Activated B cell treated with CpG ODN at 0.5 μM for 24 hours (primary cell): ENCODE data around the gene CLCN6. TPM values are rescaled to one million over a fixed set of nuclear protein-coding genes. Genes with fewer than 3 reads are reported as not detected.

Experiments used
- ATAC-seq: fragments of 200-7000 bp; cut with Tn5 transposase; one replicate; pipeline ENCODE4 v1.10.0; 2021; ENCODE audit warnings: low read depth, mild to moderate bottlenecking, moderate library complexity
- CTCF ChIA-PET: fragments of 350-600 bp; sonication (Branson Sonifier 250); formaldehyde crosslinking; loops from one replicate; lab custom pipeline; 2021; ENCODE audit warnings: antibody characterized with exemption; lab: Charles Lee
- POLR2A ChIA-PET: fragments of 350-600 bp; sonication (Branson Sonifier 250); formaldehyde crosslinking; loops from one replicate; lab custom pipeline; 2021; ENCODE audit warnings: antibody characterized with exemption; lab: Charles Lee
- DNase-seq: peaks from one replicate; pipeline ENCODE4 v3.0.0; 2022
- H3K27ac Mint-ChIP-seq: one replicate; pipeline ENCODE4 v1.8.0; 2020; ENCODE audit warnings: mixed read lengths
- H3K27me3 Mint-ChIP-seq: one replicate; pipeline ENCODE4 v1.8.0; 2021; ENCODE audit warnings: mixed read lengths
- H3K36me3 Mint-ChIP-seq: one replicate; pipeline ENCODE4 v1.8.0; 2021; ENCODE audit warnings: low read depth, mixed read lengths
- H3K4me1 Mint-ChIP-seq: one replicate; pipeline ENCODE4 v1.8.0; 2021; ENCODE audit warnings: mixed read lengths
- H3K4me3 Mint-ChIP-seq: one replicate; pipeline ENCODE4 v1.8.0; 2020; ENCODE audit warnings: mild to moderate bottlenecking, mixed read lengths
- H3K9me3 Mint-ChIP-seq: one replicate; pipeline ENCODE4 v1.8.0; 2020; ENCODE audit warnings: mixed read lengths
- intact Hi-C: fragments of 100-400 bp; cut with micrococcal nuclease; formaldehyde crosslinking; loops from one replicate; pipeline ENCODE4 v1.15.1; 2024
- total RNA-seq: library from RNA; stranded (reverse); gene quantifications from 2 replicates; pipeline ENCODE4 v1.2.3, GENCODE V29; 2022
- TF ChIP-seq, protein P1 (sequence below): fragments of 200-600 bp; IDR thresholded peaks from one replicate; pipeline ENCODE4 v1.8.0; 2022; ENCODE audit warnings: antibody characterized with exemption, mild to moderate bottlenecking

Gene CLCN6
- total RNA-seq, 1 donor from 2014 or later: 79.6 TPM

GRCh38 chr1:11886986-11887665 is 81.1 kb downstream of the CLCN6 start:
- Mint-ChIP-seq H3K9me3 (no peaks in the 10 kb centered on the region), H3K4me3 (no peak overlapping the region), H3K36me3 (no peaks in the 10 kb centered on the region), H3K27ac (no peak overlapping the region), H3K4me1 (no peaks in the 10 kb centered on the region), H3K27me3 (peaks cover 7% of the 10 kb centered on the region)
- DNase-seq (no peak), ATAC-seq (no peak)
- ChIA-PET POLR2A (interaction anchor here (2.1 kb wide), 1 partner anchor 20 kb away, joined by 8 read pairs; no protein-coding TSS in a partner anchor), CTCF (no interaction called here)
- intact Hi-C loops: no loop called here
- TF ChIP-seq, protein P1, sequence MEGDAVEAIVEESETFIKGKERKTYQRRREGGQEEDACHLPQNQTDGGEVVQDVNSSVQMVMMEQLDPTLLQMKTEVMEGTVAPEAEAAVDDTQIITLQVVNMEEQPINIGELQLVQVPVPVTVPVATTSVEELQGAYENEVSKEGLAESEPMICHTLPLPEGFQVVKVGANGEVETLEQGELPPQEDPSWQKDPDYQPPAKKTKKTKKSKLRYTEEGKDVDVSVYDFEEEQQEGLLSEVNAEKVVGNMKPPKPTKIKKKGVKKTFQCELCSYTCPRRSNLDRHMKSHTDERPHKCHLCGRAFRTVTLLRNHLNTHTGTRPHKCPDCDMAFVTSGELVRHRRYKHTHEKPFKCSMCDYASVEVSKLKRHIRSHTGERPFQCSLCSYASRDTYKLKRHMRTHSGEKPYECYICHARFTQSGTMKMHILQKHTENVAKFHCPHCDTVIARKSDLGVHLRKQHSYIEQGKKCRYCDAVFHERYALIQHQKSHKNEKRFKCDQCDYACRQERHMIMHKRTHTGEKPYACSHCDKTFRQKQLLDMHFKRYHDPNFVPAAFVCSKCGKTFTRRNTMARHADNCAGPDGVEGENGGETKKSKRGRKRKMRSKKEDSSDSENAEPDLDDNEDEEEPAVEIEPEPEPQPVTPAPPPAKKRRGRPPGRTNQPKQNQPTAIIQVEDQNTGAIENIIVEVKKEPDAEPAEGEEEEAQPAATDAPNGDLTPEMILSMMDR: no peak

DNA sequence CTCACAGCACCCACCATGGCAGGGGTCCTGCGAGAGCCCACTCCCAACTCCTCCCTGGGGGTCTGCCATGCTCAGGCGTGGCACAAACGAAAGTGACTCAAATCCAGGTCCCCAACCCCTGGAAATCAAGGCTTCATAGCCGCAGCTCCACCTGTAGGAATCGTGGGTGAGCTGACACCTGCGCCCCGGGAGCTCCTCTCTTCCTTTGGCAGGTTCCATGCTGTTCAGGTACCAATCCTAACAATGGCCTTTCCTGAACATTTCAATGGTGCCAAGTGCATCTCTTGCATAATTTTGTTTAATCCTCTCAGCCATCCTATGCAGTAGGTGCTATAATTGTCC is 81.6 kb downstream of the CLCN6 start:
- Mint-ChIP-seq H3K36me3 (no peaks in the 10 kb centered on the region), H3K27me3 (peaks cover 6% of the 10 kb centered on the region), H3K4me3 (no peak overlapping the region), H3K27ac (no peak overlapping the region), H3K4me1 (no peaks in the 10 kb centered on the region), H3K9me3 (no peaks in the 10 kb centered on the region)
- POLR2A ChIA-PET: interaction anchor here (2.1 kb wide), 1 partner anchor 20 kb away, joined by 8 read pairs; no protein-coding TSS in a partner anchor
- ATAC-seq (no peak), DNase-seq (no peak)
- CTCF ChIA-PET: no interaction called here
- intact Hi-C loops: no loop called here
- TF ChIP-seq, protein P1: no peak

DNA sequence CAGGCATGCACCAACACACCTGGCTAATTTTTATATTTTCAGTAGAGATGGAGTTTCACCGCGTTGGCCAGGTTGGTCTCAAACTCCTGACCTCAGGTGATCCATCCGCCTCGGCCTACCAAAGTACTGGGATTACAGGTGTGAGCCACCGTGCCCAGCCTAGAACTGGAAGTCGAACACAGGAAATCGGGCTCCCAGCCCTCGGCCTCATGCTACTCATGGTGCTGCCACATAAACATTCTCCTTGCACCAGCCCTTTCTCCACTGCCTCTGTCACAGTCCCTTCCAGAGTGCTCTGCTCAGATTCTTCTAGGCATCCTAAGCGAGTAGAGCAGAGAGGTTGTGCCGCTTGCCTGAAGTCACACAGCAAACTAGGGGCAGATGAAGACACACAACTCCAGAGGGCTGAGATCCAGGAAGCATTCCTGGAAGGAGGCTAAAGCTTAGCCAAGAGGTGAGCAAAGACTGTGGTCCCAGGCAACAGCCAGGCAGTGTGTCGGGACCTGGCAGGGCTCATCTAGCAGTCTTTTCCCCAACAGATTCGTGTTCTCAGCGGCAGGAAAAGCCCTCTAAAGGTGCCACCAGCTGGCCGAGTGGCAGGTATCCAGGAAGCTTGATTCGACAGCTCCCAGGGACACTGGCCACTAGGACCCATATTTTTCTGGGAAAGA is 82.3 kb downstream of the CLCN6 start:
- intact Hi-C loops: no loop called here

GRCh38 chr1:11888877-11889208 is 82.9 kb downstream of the CLCN6 start:
- ChIA-PET POLR2A (interaction anchor here (2.1 kb wide), 1 partner anchor 19 kb away, joined by 8 read pairs; no protein-coding TSS in a partner anchor), CTCF (interaction anchor here (0.9 kb wide), 1 partner anchor 851 kb away, joined by 3 read pairs; no protein-coding TSS in a partner anchor)
- Mint-ChIP-seq H3K4me3 (no peak overlapping the region), H3K27ac (no peak overlapping the region), H3K9me3 (no peaks in the 10 kb centered on the region), H3K27me3 (peaks cover under 1% of the 10 kb centered on the region), H3K36me3 (no peaks in the 10 kb centered on the region), H3K4me1 (no peaks in the 10 kb centered on the region)
- ATAC-seq: no peak
- DNase-seq: no peak
- intact Hi-C loops: no loop called here
- TF ChIP-seq, protein P1: no peak

More for the DNA sequence above, 82.3 kb downstream of the CLCN6 start:
- POLR2A ChIA-PET: interaction anchor here (2.1 kb wide), 1 partner anchor 19 kb away, joined by 8 read pairs; no protein-coding TSS in a partner anchor
- no peaks in the 10 kb centered on the region for H3K4me1 Mint-ChIP-seq
- H3K36me3 Mint-ChIP-seq: no peaks in the 10 kb centered on the region
- H3K27ac Mint-ChIP-seq: no peak overlapping the region
- no peak for DNase-seq
- TF ChIP-seq, protein P1: no peak
- no peaks in the 10 kb centered on the region for H3K27me3 Mint-ChIP-seq
- no peak overlapping the region for H3K4me3 Mint-ChIP-seq
- H3K9me3 Mint-ChIP-seq: no peaks in the 10 kb centered on the region
- no peak for ATAC-seq
- CTCF ChIA-PET: interaction anchor here (0.9 kb wide), 1 partner anchor 851 kb away, joined by 3 read pairs; no protein-coding TSS in a partner anchor
